Esophagus muscularis mucosa (tissue), 4 donors: ENCODE data around the gene SNF8.

Experiments
- CTCF ChIP-seq, 3 experiments: fragments of 200-600 bp in 2 of 3; fragments of 450-650 bp in 1 of 3; sonication (generic) in 2 of 3; IDR thresholded peaks; one replicate each; pipeline ENCODE4 v1.5.1; 2017 to 2019; ENCODE audit warnings: antibody characterized with exemption in 3 of 3, mild to moderate bottlenecking in 2 of 3, moderate library complexity in 1 of 3
- EP300 ChIP-seq: sonication (generic); formaldehyde crosslinking; IDR thresholded peaks from one replicate; pipeline ENCODE4 v1.6.1; 2017; ENCODE audit warnings: antibody characterized with exemption
- POLR2A ChIP-seq: fragments of 450-650 bp; IDR thresholded peaks from one replicate; pipeline ENCODE4 v1.6.1; 2017; ENCODE audit warnings: antibody characterized with exemption, moderate library complexity, mild to moderate bottlenecking, low read depth

- TF ChIP-seq POLR2A (no peak), CTCF (IDR thresholded peaks at IDR 0.05) (no peak), EP300 (no peak)
These were observed 14.9 kb downstream of the SNF8 start for GRCh38 chr17:48929812-48930165.
